Keratinocyte (primary cell): Measurements from ENCODE around the gene SLC5A5.

Experiments used
- EZH2 ChIP-seq: IDR thresholded peaks from one replicate; pipeline ENCODE4 v1.6.1; 2012; ENCODE audit warnings: inconsistent platforms, mild to moderate bottlenecking, low read length, moderate library complexity
- TF ChIP-seq, protein P1 (sequence below), 3 experiments: IDR thresholded peaks in 1 of 3; conservative IDR thresholded peaks in 1 of 3; optimal IDR thresholded peaks in 1 of 3; 2 replicates in 2 of 3; 3 replicates in 1 of 3; pipeline versions ENCODE3 to v1.5.1; 2011; ENCODE audit warnings: low read length in 3 of 3, mild to moderate bottlenecking in 3 of 3, moderate library complexity in 2 of 3, control low read depth in 1 of 3, inconsistent platforms in 1 of 3; ENCODE audit not compliant: insufficient read depth in 2 of 3; ENCODE audit errors: extremely low read depth in 1 of 3

DNA sequence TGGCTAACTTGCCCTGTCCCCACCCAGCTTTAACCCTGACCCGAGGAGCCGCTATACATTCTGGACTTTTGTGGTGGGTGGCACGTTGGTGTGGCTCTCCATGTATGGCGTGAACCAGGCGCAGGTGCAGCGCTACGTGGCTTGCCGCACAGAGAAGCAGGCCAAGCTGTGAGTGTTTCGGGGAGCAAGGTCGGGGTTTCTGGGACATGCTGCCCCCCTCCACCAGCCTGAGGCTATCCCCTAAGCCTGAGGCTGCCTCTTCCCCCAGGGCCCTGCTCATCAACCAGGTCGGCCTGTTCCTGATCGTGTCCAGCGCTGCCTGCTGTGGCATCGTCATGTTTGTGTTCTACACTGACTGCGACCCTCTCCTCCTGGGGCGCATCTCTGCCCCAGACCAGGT is 6.0 kb downstream of the SLC5A5 start:
- no peak for TF ChIP-seq EZH2
- TF ChIP-seq, protein P1, sequence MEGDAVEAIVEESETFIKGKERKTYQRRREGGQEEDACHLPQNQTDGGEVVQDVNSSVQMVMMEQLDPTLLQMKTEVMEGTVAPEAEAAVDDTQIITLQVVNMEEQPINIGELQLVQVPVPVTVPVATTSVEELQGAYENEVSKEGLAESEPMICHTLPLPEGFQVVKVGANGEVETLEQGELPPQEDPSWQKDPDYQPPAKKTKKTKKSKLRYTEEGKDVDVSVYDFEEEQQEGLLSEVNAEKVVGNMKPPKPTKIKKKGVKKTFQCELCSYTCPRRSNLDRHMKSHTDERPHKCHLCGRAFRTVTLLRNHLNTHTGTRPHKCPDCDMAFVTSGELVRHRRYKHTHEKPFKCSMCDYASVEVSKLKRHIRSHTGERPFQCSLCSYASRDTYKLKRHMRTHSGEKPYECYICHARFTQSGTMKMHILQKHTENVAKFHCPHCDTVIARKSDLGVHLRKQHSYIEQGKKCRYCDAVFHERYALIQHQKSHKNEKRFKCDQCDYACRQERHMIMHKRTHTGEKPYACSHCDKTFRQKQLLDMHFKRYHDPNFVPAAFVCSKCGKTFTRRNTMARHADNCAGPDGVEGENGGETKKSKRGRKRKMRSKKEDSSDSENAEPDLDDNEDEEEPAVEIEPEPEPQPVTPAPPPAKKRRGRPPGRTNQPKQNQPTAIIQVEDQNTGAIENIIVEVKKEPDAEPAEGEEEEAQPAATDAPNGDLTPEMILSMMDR (optimal IDR thresholded peaks at IDR 0.05 in 1 of 3, IDR thresholded peaks at IDR 0.05 in 1 of 3, conservative IDR thresholded peaks at IDR 0.05 in 1 of 3; ENCODE audit: extremely low read depth in 1 of 3, insufficient read depth in 2 of 3, low read length in 3 of 3), result no peak
